GM12878 (cell line): Measurements from ENCODE around the gene GALT. TPM values are rescaled to one million over a fixed set of nuclear protein-coding genes. Genes with fewer than 3 reads are reported as not detected.
A peak's percentile ranks its signal among the peaks of the same experiment; 100 is the strongest.

Experiments used
- ATAC-seq: fragments of 200-7000 bp; cut with Tn5 transposase; 3 replicates; pipeline ENCODE4 v1.9.1; 2020; ENCODE audit warnings: mild to moderate bottlenecking, moderate library complexity
- BruUV-seq: library from RNA; stranded (reverse); fragments of 400-500 nt; replicated peaks from 2 replicates; lab custom pipeline; 2021; lab: Mats Ljungman, UMichigan
- CTCF ChIA-PET: fragments of 300-600 bp; sonication (Branson Sonifier 250); formaldehyde crosslinking; extraction: SDS; loops from one replicate; lab custom pipeline; 2021; ENCODE audit warnings: inconsistent platforms; lab: Yijun Ruan, JAX
- POLR2A ChIA-PET: fragments of 350-600 bp; formaldehyde crosslinking; extraction: SDS; loops from one replicate; lab custom pipeline; 2021; ENCODE audit warnings: inconsistent platforms; lab: Charles Lee
- RAD21 ChIA-PET: fragments of 300-600 bp; sonication (Branson Sonifier 250); formaldehyde crosslinking; loops from one replicate; lab custom pipeline; 2023; ENCODE audit warnings: antibody characterized with exemption; ENCODE audit not compliant: unreplicated experiment; lab: Charles Lee
- SMC1A ChIA-PET: fragments of 300-600 bp; sonication (Branson Sonifier 250); formaldehyde crosslinking; loops from one replicate; lab custom pipeline; 2023; ENCODE audit not compliant: unreplicated experiment, uncharacterized antibody; lab: Charles Lee
- DNase-seq: peaks from one replicate; pipeline ENCODE4 v3.0.0-alpha.2; 2011; ENCODE audit warnings: low read depth, low spot score
- FAIRE-seq: peaks from 3 replicates; lab custom pipeline; 2011; peaks lifted over from hg19 to GRCh38; lab: Jason Lieb, UNC
- H2AFZ ChIP-seq: 2 replicates; pipeline ENCODE4 v1.6.0; 2011; ENCODE audit warnings: low read depth, low read length, control low read depth; ENCODE audit not compliant: control insufficient read depth
- H3K27ac ChIP-seq: 2 replicates; pipeline ENCODE4 v1.5.1; 2011; ENCODE audit warnings: control low read depth; ENCODE audit not compliant: control insufficient read depth, insufficient read depth
- H3K27me3 ChIP-seq, 2 experiments: replicated peaks in 1 of 2; 2 replicates each; pipeline versions ENCODE4 v1.6.0 to v1.6.1; 2011; ENCODE audit warnings: low read length in 1 of 2; ENCODE audit not compliant: control insufficient read depth in 2 of 2, insufficient read depth in 2 of 2
- H3K36me3 ChIP-seq, 2 experiments: 2 replicates each; pipeline ENCODE4 v1.5.1; 2011; ENCODE audit warnings: low read length in 1 of 2; ENCODE audit not compliant: control insufficient read depth in 2 of 2, insufficient read depth in 2 of 2
- H3K4me1 ChIP-seq: 2 replicates; pipeline ENCODE4 v1.6.1; 2011; ENCODE audit warnings: mild to moderate bottlenecking, low read length, moderate library complexity, mixed read lengths; ENCODE audit not compliant: control insufficient read depth, insufficient read depth
- H3K4me2 ChIP-seq: 2 replicates; pipeline ENCODE4 v1.6.0; 2011; ENCODE audit warnings: control low read depth; ENCODE audit not compliant: control insufficient read depth, insufficient read depth
- H3K4me3 ChIP-seq: fragments of 200-600 bp; sonication (generic); 2 replicates; pipeline ENCODE4 v1.5.1; 2016
- H3K79me2 ChIP-seq: 2 replicates; pipeline ENCODE4 v1.6.0; 2011; ENCODE audit warnings: low read length; ENCODE audit not compliant: control insufficient read depth, insufficient read depth
- H3K9ac ChIP-seq: 2 replicates; pipeline ENCODE4 v1.8.0; 2011; ENCODE audit warnings: low read length, control low read depth, mixed read lengths; ENCODE audit not compliant: control insufficient read depth, insufficient read depth
- H3K9me3 ChIP-seq: replicated peaks from 3 replicates; pipeline ENCODE4 v1.5.1; 2011; ENCODE audit warnings: mild to moderate bottlenecking, low read length; ENCODE audit not compliant: control insufficient read depth, insufficient read depth
- H4K20me1 ChIP-seq: 2 replicates; pipeline ENCODE4 v1.6.0; 2011; ENCODE audit not compliant: control insufficient read depth, insufficient read depth
- BCLAF1 ChIP-seq: fragments of 450-650 bp; IDR thresholded peaks from 2 replicates; pipeline ENCODE4 v1.6.1; 2017; ENCODE audit warnings: antibody characterized with exemption, mild to moderate bottlenecking, moderate library complexity
- CTCF ChIP-seq, 3 experiments: IDR thresholded peaks in 2 of 3; conservative IDR thresholded peaks in 1 of 3; 2 replicates each; pipeline ENCODE4 v1.5.1; 2011; ENCODE audit warnings: low read depth in 3 of 3, low read length in 3 of 3, mild to moderate bottlenecking in 3 of 3, control low read depth in 2 of 3, moderate library complexity in 2 of 3, inconsistent platforms in 1 of 3, mixed read lengths in 1 of 3; ENCODE audit not compliant: control insufficient read depth in 2 of 3, insufficient read depth in 1 of 3; ENCODE audit errors: extremely low read depth in 1 of 3
- EED ChIP-seq: sonication (generic); IDR thresholded peaks from 2 replicates; pipeline ENCODE4 v1.6.1; 2016; ENCODE audit warnings: antibody characterized with exemption, low read depth
- FOXK2 ChIP-seq: fragments of 450-650 bp; IDR thresholded peaks from 2 replicates; pipeline ENCODE4 v1.6.1; 2017; ENCODE audit warnings: mild to moderate bottlenecking, moderate library complexity
- IRF4 ChIP-seq: IDR thresholded peaks from 2 replicates; pipeline ENCODE4 v1.6.1; 2011; ENCODE audit warnings: low read depth, low read length
- PAX8 ChIP-seq: fragments of 450-650 bp; IDR thresholded peaks from 2 replicates; pipeline ENCODE4 v1.6.1; 2017; ENCODE audit warnings: mild to moderate bottlenecking, moderate library complexity
- POLR2AphosphoS2 ChIP-seq: IDR thresholded peaks from 2 replicates; pipeline ENCODE4 v1.6.1; 2011; ENCODE audit warnings: low read depth, mild to moderate bottlenecking, low read length, improper control_type of control experiment, moderate library complexity
- RAD21 ChIP-seq: IDR thresholded peaks from 2 replicates; pipeline ENCODE4 v1.6.1; 2011; ENCODE audit warnings: mild to moderate bottlenecking, low read depth, low read length, moderate library complexity; ENCODE audit not compliant: insufficient read depth
- RCOR1 ChIP-seq: conservative IDR thresholded peaks from 2 replicates; pipeline ENCODE4 v1.6.1; 2012; ENCODE audit warnings: low read depth, low read length, improper control_type of control experiment
- SMARCA5 ChIP-seq: fragments of 450-650 bp; IDR thresholded peaks from 2 replicates; pipeline ENCODE4 v1.6.1; 2017; ENCODE audit warnings: mild to moderate bottlenecking
- SMC3 ChIP-seq: IDR thresholded peaks from 2 replicates; pipeline ENCODE4 v1.6.1; 2011; ENCODE audit warnings: low read length, improper control_type of control experiment, borderline replicate concordance
- SPI1 ChIP-seq: IDR thresholded peaks from 2 replicates; pipeline ENCODE4 v1.6.1; 2011; ENCODE audit warnings: low read depth, mild to moderate bottlenecking, low read length, moderate library complexity, borderline replicate concordance; ENCODE audit not compliant: insufficient read depth
- ZNF207 ChIP-seq: fragments of 450-650 bp; IDR thresholded peaks from 2 replicates; pipeline ENCODE4 v1.6.1; 2014; ENCODE audit warnings: antibody characterized with exemption, mild to moderate bottlenecking, borderline replicate concordance
- ZNF24 ChIP-seq: fragments of 450-650 bp; IDR thresholded peaks from 2 replicates; pipeline ENCODE4 v1.6.1; 2017; ENCODE audit warnings: antibody characterized with exemption, mild to moderate bottlenecking
- ZNF384 ChIP-seq: IDR thresholded peaks from 2 replicates; pipeline ENCODE4 v1.6.1; 2012; ENCODE audit warnings: low read depth, mild to moderate bottlenecking, low read length, improper control_type of control experiment, borderline replicate concordance
- WGBS: methylation state at CpG from one replicate; pipeline ENCODE4 v1.1.6; 2016; ENCODE audit warnings: low lambda C conversion rate; ENCODE audit not compliant: insufficient replicate concordance, insufficient coverage; ENCODE audit errors: missing lambda C conversion rate; 5-methylcytosine and 5-hydroxymethylcytosine counted together
- in situ Hi-C: fragments of 300-500 bp; cut with MboI; formaldehyde crosslinking; loops from 9 replicates; pipeline ENCODE4 v1.14.3; 2018; ENCODE audit warnings: mixed read lengths
- intact Hi-C: fragments of 100-400 bp; cut with micrococcal nuclease; formaldehyde crosslinking; loops from one replicate; pipeline ENCODE4 v1.14.2; 2022; ENCODE audit not compliant: unreplicated experiment
- polyA plus RNA-seq, 11 experiments: library from polyadenylated mRNA; depleted of rRNA in 4 of 11; unstranded in 6 of 11; stranded (reverse) in 5 of 11; fragments of >200 nt; fragmentation: Nextera tagmentation in 4 of 11; fragmentation: Illumina TruSeq in 1 of 11; extraction: Ambion mirVana in 4 of 11; extraction: Trizol in 1 of 11; gene quantifications; 1 replicate in 1 of 11; 2 replicates in 10 of 11; pipeline versions ENCODE4 v1.2.1 to v1.2.3, GENCODE V29; 2011 to 2016; ENCODE audit warnings: inconsistent platforms in 2 of 11, missing spikeins in 2 of 11, low read depth in 1 of 11
- total RNA-seq, 4 experiments: library from RNA; depleted of rRNA in 3 of 4; stranded (reverse); fragments of >200 nt in 3 of 4; fragmentation: Illumina TruSeq in 1 of 4; extraction: Trizol in 1 of 4; gene quantifications; 2 replicates each; pipeline versions ENCODE4 v1.2.1 to v1.2.3, GENCODE V29; 2013 to 2021
- TF ChIP-seq, protein P1 (sequence below): IDR thresholded peaks from 2 replicates; pipeline ENCODE4 v1.6.1; 2012; ENCODE audit warnings: low read depth, low read length, improper control_type of control experiment

The GALT gene
- total and polyA plus RNA-seq, 10 of the 15 experiments (the other 5 are each of a cell fraction or from before 2014, with no cell fraction given) = 9.3 to 34.1 (median 26.9) TPM

GRCh38 chr9:34612788-34613390 is 33.6 kb upstream of the GALT start:
- FAIRE-seq (peak; percentile 78), DNase-seq (no peak), ATAC-seq (peak; percentile 82)
- in situ Hi-C loops (no loop called here), intact Hi-C loops (loop anchor here (1.0 kb wide), 1 partner anchor 21 kb away; no protein-coding TSS in a partner anchor)
- POLR2A ChIA-PET = interaction anchor here (0.9 to 2.2 kb wide), 3 partner anchors 7 to 25 kb away, joined by 3 to 8 read pairs (median 5); partner anchors contain the start of genes DCTN3 and SIGMAR1
- no peak overlapping the region for H3K27ac ChIP-seq
- no peaks in the 10 kb centered on the region for H4K20me1 ChIP-seq
- peak overlapping the region; percentile 98 for H3K9ac ChIP-seq
- peak overlapping the region; percentile 86 for H3K4me2 ChIP-seq
- under 1% methylated on average over 15 of the region's 15 CpGs for WGBS
- H3K9me3 ChIP-seq = no peaks in the 10 kb centered on the region; the same call in 2 of the 3 replicates
- H3K79me2 ChIP-seq = peaks cover 6% of the 10 kb centered on the region
- H2AFZ ChIP-seq = peak overlapping the region; percentile 95
- CTCF ChIA-PET = interaction anchor here (0.7 to 5.6 kb wide), 4 partner anchors 17 to 89 kb away, joined by 3 to 118 read pairs (median 5); partner anchors contain the start of gene SIGMAR1
- peak overlapping the region; percentile 81 for H3K4me3 ChIP-seq
- no TSS peak for BruUV-seq
- H3K4me1 ChIP-seq = peaks cover 6% of the 10 kb centered on the region; the same call in 1 of the 2 replicates
- H3K27me3 ChIP-seq = no peaks in the 10 kb centered on the region
- peaks cover 3 to 5% of the 10 kb centered on the region in 2 experiments; a peak in 2 of 4 replicates for H3K36me3 ChIP-seq
- RAD21 ChIA-PET = no interaction called here
- SMC1A ChIA-PET = interaction anchor here (0.6 to 2.4 kb wide), 4 partner anchors 8 to 503 kb away, joined by 3 to 13 read pairs (median 4); partner anchors contain the start of genes ATOSB, DCTN3 and SIGMAR1
- peak; percentile 24; the same call in 1 of the 2 replicates for TF ChIP-seq EED
- peak; percentile 84 to 88 (median 86) for TF ChIP-seq CTCF (IDR thresholded peaks at IDR 0.05 in 2 of 3, conservative IDR thresholded peaks at IDR 0.05 in 1 of 3; ENCODE audit: control insufficient read depth in 2 of 3, extremely low read depth in 1 of 3, insufficient read depth in 1 of 3, low read depth in 3 of 3, low read length in 3 of 3)
- TF ChIP-seq FOXK2 = no peak
- TF ChIP-seq SMC3 = peak; percentile 69
- TF ChIP-seq POLR2AphosphoS2 = no peak
- TF ChIP-seq SMARCA5 = 0 out of 2 replicates have a peak, but pooled peaks have one; percentile 35
- no peak for TF ChIP-seq ZNF384
- no peak for TF ChIP-seq RCOR1
- TF ChIP-seq ZNF24 = no peak
- no peak for TF ChIP-seq SPI1
- TF ChIP-seq RAD21 = peak; percentile 37
- no peak for TF ChIP-seq BCLAF1
- TF ChIP-seq, protein P1, sequence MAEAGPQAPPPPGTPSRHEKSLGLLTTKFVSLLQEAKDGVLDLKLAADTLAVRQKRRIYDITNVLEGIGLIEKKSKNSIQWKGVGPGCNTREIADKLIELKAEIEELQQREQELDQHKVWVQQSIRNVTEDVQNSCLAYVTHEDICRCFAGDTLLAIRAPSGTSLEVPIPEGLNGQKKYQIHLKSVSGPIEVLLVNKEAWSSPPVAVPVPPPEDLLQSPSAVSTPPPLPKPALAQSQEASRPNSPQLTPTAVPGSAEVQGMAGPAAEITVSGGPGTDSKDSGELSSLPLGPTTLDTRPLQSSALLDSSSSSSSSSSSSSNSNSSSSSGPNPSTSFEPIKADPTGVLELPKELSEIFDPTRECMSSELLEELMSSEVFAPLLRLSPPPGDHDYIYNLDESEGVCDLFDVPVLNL = no peak
- TF ChIP-seq ZNF207 = no peak
- no peak for TF ChIP-seq PAX8
- TF ChIP-seq IRF4 = 0 out of 2 replicates have a peak, but pooled peaks have one; percentile 29
